ENCODE results near the gene CMTR1. TPM values are rescaled to one million over a fixed set of nuclear protein-coding genes. Genes with fewer than 3 reads are reported as not detected.

The CMTR1 gene
- total RNA-seq, 4 donors from 2014 or later = 21.4 to 43.1 (median 29.3) TPM

GRCh38 chr6:37513576-37513975 is 80.6 kb downstream of the CMTR1 start:
- TF ChIP-seq CTCF (IDR thresholded peaks at IDR 0.05; ENCODE audit: low read depth) = no peak

- no peak for TF ChIP-seq CTCF (IDR thresholded peaks at IDR 0.05; ENCODE audit: low read depth)
These were observed 81.3 kb downstream of the CMTR1 start for GRCh38 chr6:37514321-37514771.

- no peak for TF ChIP-seq CTCF (IDR thresholded peaks at IDR 0.05; ENCODE audit: low read depth)
These were observed 81.8 kb downstream of the CMTR1 start for GRCh38 chr6:37514837-37515236.

- no peak for TF ChIP-seq CTCF (IDR thresholded peaks at IDR 0.05; ENCODE audit: low read depth)
These were observed 82.7 kb downstream of the CMTR1 start for GRCh38 chr6:37515712-37516075.

- no peak for TF ChIP-seq CTCF (IDR thresholded peaks at IDR 0.05; ENCODE audit: low read depth)
These were observed 83.3 kb downstream of the CMTR1 start for GRCh38 chr6:37516076-37516919.

GRCh38 chr6:37516920-37517405 is 83.9 kb downstream of the CMTR1 start:
- TF ChIP-seq CTCF (IDR thresholded peaks at IDR 0.05; ENCODE audit: low read depth) = no peak

- TF ChIP-seq CTCF (IDR thresholded peaks at IDR 0.05; ENCODE audit: low read depth) = no peak
These were observed 84.4 kb downstream of the CMTR1 start for GRCh38 chr6:37517411-37517812.

Measured in subcutaneous adipose tissue (tissue), 4 donors.